Measurements from ENCODE around the gene CGRRF1. TPM values are rescaled to one million over a fixed set of nuclear protein-coding genes. Genes with fewer than 3 reads are reported as not detected.

Gene CGRRF1
- total RNA-seq, 1 experiment from 2014 or later, result 19.1 TPM

GRCh38 chr14:54481695-54482094, 28.0 kb upstream of the CGRRF1 start:
- DNase-seq, result no peak
- H3K23ac ChIP-seq (ENCODE audit: insufficient read length, low read depth, low read length), result no peak overlapping the region
- H3K56ac ChIP-seq (ENCODE audit: insufficient read length, low read depth, low read length), result no peak overlapping the region
- Mint-ChIP-seq H3K4me1 (peaks cover 12 to 17% of the 10 kb centered on the region in 2 experiments), H3K27ac (no peak overlapping the region), H3K9me3 (no peaks in the 10 kb centered on the region), H3K4me3 (no peak overlapping the region), H3K27me3 (ENCODE audit: low read depth) (no peaks in the 10 kb centered on the region), H3K36me3 (ENCODE audit: insufficient read depth in 1 of 3, low read depth in 3 of 3) (peaks cover 9 to 40% (median 30%) of the 10 kb centered on the region in 3 experiments; a peak in 6 of 7 replicates)
- H3T11ph ChIP-seq (ENCODE audit: low read length), result no peak overlapping the region
- no peaks in the 10 kb centered on the region for H3K9me3 ChIP-seq (ENCODE audit: control insufficient read depth, low read depth, low read length)
- no peak overlapping the region for H2BK5ac ChIP-seq (ENCODE audit: insufficient read length, low read length)
- no peaks in the 10 kb centered on the region for H3K23me2 ChIP-seq (ENCODE audit: insufficient read length, low read depth, low read length, poor library complexity, severe bottlenecking)
- no peak overlapping the region for H3K14ac ChIP-seq (ENCODE audit: insufficient read depth, low read length)
- peaks cover 4% of the 10 kb centered on the region for H3K79me1 ChIP-seq (ENCODE audit: insufficient read depth, low read depth, low read length, poor library complexity, severe bottlenecking)
- no peak overlapping the region for H3K18ac ChIP-seq (ENCODE audit: insufficient read length, low read depth, low read length)
- no peak overlapping the region for H3K4me2 ChIP-seq (ENCODE audit: insufficient read depth, insufficient read length, low read length)
- WGBS (ENCODE audit: extremely low coverage, insufficient read length, low lambda C conversion rate), result no CpG with 5 or more reads among the region's 2 CpGs
- H2BK15ac ChIP-seq (ENCODE audit: low read depth, low read length), result no peak overlapping the region
- no peak overlapping the region for H4K5ac ChIP-seq (ENCODE audit: insufficient read length, low read depth, low read length)
- peaks cover 17% of the 10 kb centered on the region for H3K79me2 ChIP-seq (ENCODE audit: insufficient read depth, low read length)
- no peak overlapping the region for H4K91ac ChIP-seq (ENCODE audit: insufficient read length, low read depth, low read length)
- no peak overlapping the region for H2BK12ac ChIP-seq (ENCODE audit: insufficient read length, low read depth, low read length)
- no peak overlapping the region for H2AFZ ChIP-seq (ENCODE audit: low read length)
- H3K4ac ChIP-seq (ENCODE audit: low read depth, low read length), result no peak overlapping the region
- H2BK20ac ChIP-seq (ENCODE audit: low read depth, low read length, poor library complexity, severe bottlenecking), result no peak overlapping the region
- no peak overlapping the region for H2BK120ac ChIP-seq (ENCODE audit: low read depth, low read length, poor library complexity, severe bottlenecking)
- no peaks in the 10 kb centered on the region for H3K4me1 ChIP-seq (ENCODE audit: insufficient read depth, low read length)
- H3K27ac ChIP-seq (ENCODE audit: insufficient read length, low read depth, low read length), result no peak overlapping the region
- no peak for TF ChIP-seq CTCF (conservative IDR thresholded peaks at IDR 0.05)
- no peaks in the 10 kb centered on the region for H3K27me3 ChIP-seq (ENCODE audit: insufficient read depth, low read length)
- H3K9ac ChIP-seq (ENCODE audit: extremely low read depth, insufficient read length, low read length), result no peak overlapping the region
- H2AK5ac ChIP-seq (ENCODE audit: insufficient read length, low read length), result no peak overlapping the region
- H4K8ac ChIP-seq (replicated peaks; ENCODE audit: insufficient read length, low read depth, low read length), result no peak overlapping the region
- H4K20me1 ChIP-seq (ENCODE audit: control insufficient read depth, insufficient read depth, insufficient read length), result no peaks in the 10 kb centered on the region

Measured in H9 (cell line).